Suprapubic skin (tissue), 4 donors: ENCODE results near the gene PDE6A.

Experiments used
- CTCF ChIP-seq, 2 donors: fragments of 200-600 bp in 1 of 2; fragments of 450-650 bp in 1 of 2; sonication (generic) in 1 of 2; IDR thresholded peaks; one replicate each; pipeline ENCODE4 v1.5.1; 2016 to 2019; ENCODE audit warnings: antibody characterized with exemption in 2 of 2, mild to moderate bottlenecking in 1 of 2, moderate library complexity in 1 of 2
- EP300 ChIP-seq: sonication (generic); formaldehyde crosslinking; IDR thresholded peaks from one replicate; pipeline ENCODE4 v1.6.1; 2017; ENCODE audit warnings: antibody characterized with exemption
- POLR2A ChIP-seq, 2 donors: fragments of 450-650 bp; IDR thresholded peaks; one replicate each; pipeline ENCODE4 v1.6.1; 2017; ENCODE audit warnings: antibody characterized with exemption in 2 of 2, mild to moderate bottlenecking in 2 of 2, moderate library complexity in 2 of 2
- POLR2AphosphoS5 ChIP-seq, 3 donors: sonication (generic); formaldehyde crosslinking; IDR thresholded peaks; one replicate each; pipeline ENCODE4 v1.6.1; 2017; ENCODE audit warnings: antibody characterized with exemption in 3 of 3

- no peak for TF ChIP-seq CTCF (IDR thresholded peaks at IDR 0.05)
- TF ChIP-seq POLR2A (IDR thresholded peaks at IDR 0.05) = no peak
- TF ChIP-seq EP300 = no peak
- no peak for TF ChIP-seq POLR2AphosphoS5 (IDR thresholded peaks at IDR 0.05)
Observed at GRCh38 chr5:149859746-149860145, 84.8 kb downstream of the PDE6A start.
